Measurements from ENCODE around the gene CCDC33. TPM values are rescaled to one million over a fixed set of nuclear protein-coding genes. Genes with fewer than 3 reads are reported as not detected.

The CCDC33 gene
- total RNA-seq, 1 donor from 2014 or later = not detected

GRCh38 chr15:74208901-74209559 lies 27.1 kb upstream of the CCDC33 start:
- no peak for DNase-seq (ENCODE audit: low read depth in 2 of 2)

- no peak for DNase-seq (ENCODE audit: low read depth in 2 of 2)
Measured at GRCh38 chr15:74209560-74209958, 26.6 kb upstream of the CCDC33 start.

GRCh38 chr15:74209997-74210671 lies 26.0 kb upstream of the CCDC33 start:
- DNase-seq (ENCODE audit: low read depth in 2 of 2) = peak in 1 of 2 donors; percentile 84

- DNase-seq (ENCODE audit: low read depth in 2 of 2) = no peak
Measured at GRCh38 chr15:74210729-74211128, 25.4 kb upstream of the CCDC33 start.

- DNase-seq (ENCODE audit: low read depth in 2 of 2) = no peak
Measured at GRCh38 chr15:74211656-74212055, 24.5 kb upstream of the CCDC33 start.

GRCh38 chr15:74212494-74212893 lies 23.6 kb upstream of the CCDC33 start:
- DNase-seq (ENCODE audit: low read depth in 2 of 2) = no peak

GRCh38 chr15:74213858-74214284 lies 22.3 kb upstream of the CCDC33 start:
- DNase-seq (ENCODE audit: low read depth in 2 of 2) = no peak

GRCh38 chr15:74214324-74215021 lies 21.7 kb upstream of the CCDC33 start:
- DNase-seq (ENCODE audit: low read depth in 2 of 2) = no peak

- DNase-seq (ENCODE audit: low read depth in 2 of 2) = no peak
Measured at GRCh38 chr15:74215958-74216357, 20.2 kb upstream of the CCDC33 start.

- no peak for DNase-seq (ENCODE audit: low read depth in 2 of 2)
Measured at GRCh38 chr15:74216949-74217348, 19.2 kb upstream of the CCDC33 start.

GRCh38 chr15:74217907-74218885 lies 17.9 kb upstream of the CCDC33 start:
- DNase-seq (ENCODE audit: low read depth in 2 of 2) = no peak

GRCh38 chr15:74220475-74221248 lies 15.5 kb upstream of the CCDC33 start:
- no peak for DNase-seq (ENCODE audit: low read depth in 2 of 2)

GRCh38 chr15:74221399-74222239 lies 14.5 kb upstream of the CCDC33 start:
- no peak for DNase-seq (ENCODE audit: low read depth in 2 of 2)

GRCh38 chr15:74222240-74223119 lies 13.6 kb upstream of the CCDC33 start:
- DNase-seq (ENCODE audit: low read depth in 2 of 2) = no peak

- no peak for DNase-seq (ENCODE audit: low read depth in 2 of 2)
Measured at GRCh38 chr15:74225928-74226327, 10.2 kb upstream of the CCDC33 start.

GRCh38 chr15:74226761-74227540 lies 9.2 kb upstream of the CCDC33 start:
- no peak for DNase-seq (ENCODE audit: low read depth in 2 of 2)

- peak; percentile 31 to 74 for DNase-seq (ENCODE audit: low read depth in 2 of 2)
Measured at GRCh38 chr15:74227968-74228722, 8.0 kb upstream of the CCDC33 start.
